Caco-2 (cell line): ENCODE data around the gene SYT1. TPM values are rescaled to one million over a fixed set of nuclear protein-coding genes. Genes with fewer than 3 reads are reported as not detected.

Source experiments
- BruUV-seq: library from RNA; stranded (reverse); fragments of 400-500 nt; replicated peaks from 2 replicates; lab custom pipeline; 2021; lab: Mats Ljungman, UMichigan
- CTCF ChIA-PET: fragments of 300-600 bp; sonication (Branson Sonifier 250); formaldehyde crosslinking; loops from one replicate; lab custom pipeline; 2022; ENCODE audit warnings: antibody characterized with exemption; lab: Charles Lee
- POLR2A ChIA-PET: fragments of 300-600 bp; sonication (Branson Sonifier 250); formaldehyde crosslinking; loops from one replicate; lab custom pipeline; 2022; ENCODE audit warnings: antibody characterized with exemption; lab: Charles Lee
- DNase-seq, 2 experiments: peaks; one replicate each; pipeline versions ENCODE4 v3.0.0 to v3.0.0-alpha.2; 2020 to 2022
- H3K27me3 ChIP-seq: replicated peaks from 2 replicates; pipeline ENCODE4 v1.6.0; 2011; ENCODE audit warnings: low read length; ENCODE audit not compliant: control insufficient read depth, insufficient read depth
- H3K36me3 ChIP-seq: 2 replicates; pipeline ENCODE4 v1.5.1; 2011; ENCODE audit warnings: low read length; ENCODE audit not compliant: control insufficient read depth, insufficient read depth
- H3K4me1 ChIP-seq: fragments of 250-450 bp; sonication (Bioruptor Pico); 2 replicates; pipeline ENCODE4 v1.5.1; 2020; ENCODE audit warnings: mild to moderate bottlenecking
- H3K4me3 ChIP-seq: 2 replicates; pipeline ENCODE4 v1.5.1; 2011; ENCODE audit warnings: low read depth, mild to moderate bottlenecking, control low read depth, low read length
- H3K9me3 ChIP-seq: fragments of 250-450 bp; sonication (Bioruptor Pico); 2 replicates; pipeline ENCODE4 v1.5.1; 2020; ENCODE audit warnings: mild to moderate bottlenecking, moderate library complexity
- H3K27ac Mint-ChIP-seq: one replicate; pipeline ENCODE4 v1.8.0; 2022; ENCODE audit warnings: mixed read lengths; ENCODE audit not compliant: unreplicated experiment
- H3K27me3 Mint-ChIP-seq: one replicate; pipeline ENCODE4 v1.8.0; 2022; ENCODE audit warnings: mixed read lengths; ENCODE audit not compliant: insufficient read depth, unreplicated experiment
- H3K36me3 Mint-ChIP-seq: one replicate; pipeline ENCODE4 v1.8.0; 2022; ENCODE audit warnings: mild to moderate bottlenecking, mixed read lengths; ENCODE audit not compliant: insufficient read depth, unreplicated experiment
- H3K4me1 Mint-ChIP-seq: one replicate; pipeline ENCODE4 v1.8.0; 2022; ENCODE audit warnings: low read depth, mixed read lengths; ENCODE audit not compliant: unreplicated experiment
- H3K4me3 Mint-ChIP-seq: one replicate; pipeline ENCODE4 v1.8.0; 2022; ENCODE audit warnings: mild to moderate bottlenecking, moderate library complexity, mixed read lengths; ENCODE audit not compliant: unreplicated experiment
- H3K9me3 Mint-ChIP-seq: one replicate; pipeline ENCODE4 v1.8.0; 2022; ENCODE audit warnings: mixed read lengths; ENCODE audit not compliant: unreplicated experiment
- CTCF ChIP-seq, 2 experiments: fragments of 200-600 bp in 1 of 2; IDR thresholded peaks; 1 replicate in 1 of 2; 2 replicates in 1 of 2; pipeline versions ENCODE4 v1.5.1 to v1.8.0; 2011 to 2022; ENCODE audit warnings: antibody characterized with exemption in 1 of 2, control low read depth in 1 of 2, inconsistent platforms in 1 of 2, low read depth in 1 of 2, low read length in 1 of 2, mild to moderate bottlenecking in 1 of 2, moderate library complexity in 1 of 2; ENCODE audit not compliant: insufficient read depth in 1 of 2, severe bottlenecking in 1 of 2, unreplicated experiment in 1 of 2
- intact Hi-C: fragments of 100-400 bp; cut with micrococcal nuclease; formaldehyde crosslinking; loops from one replicate; pipeline ENCODE4 v1.10.0; 2022; ENCODE audit not compliant: unreplicated experiment
- total RNA-seq: library from RNA; stranded (reverse); gene quantifications from 2 replicates; pipeline ENCODE4 v1.2.3, GENCODE V29; 2022

The SYT1 gene
- total RNA-seq, 1 experiment from 2014 or later = 0.39 TPM

- Mint-ChIP-seq H3K9me3 (peaks cover 13% of the 10 kb centered on the region), H3K27me3 (no peaks in the 10 kb centered on the region), H3K4me1 (no peaks in the 10 kb centered on the region), H3K4me3 (no peak overlapping the region), H3K36me3 (no peaks in the 10 kb centered on the region), H3K27ac (no peak overlapping the region)
- BruUV-seq = no TSS peak
- ChIA-PET POLR2A (no interaction called here), CTCF (no interaction called here)
- intact Hi-C loops = no loop called here
- no peaks in the 10 kb centered on the region for H3K27me3 ChIP-seq
- H3K9me3 ChIP-seq = no peaks in the 10 kb centered on the region
- TF ChIP-seq CTCF (IDR thresholded peaks at IDR 0.05; ENCODE audit: insufficient read depth in 1 of 2, low read depth in 1 of 2, low read length in 1 of 2, severe bottlenecking in 1 of 2, unreplicated experiment in 1 of 2) = no peak
- H3K4me3 ChIP-seq = no peak overlapping the region
- no peak for DNase-seq
- no peaks in the 10 kb centered on the region for H3K36me3 ChIP-seq
- no peaks in the 10 kb centered on the region for H3K4me1 ChIP-seq
Observed at GRCh38 chr12:79021021-79021420, 156.4 kb downstream of the SYT1 start.

GRCh38 chr12:79023261-79023660 is 158.7 kb downstream of the SYT1 start:
- intact Hi-C loops = no loop called here
- H3K4me3 Mint-ChIP-seq = no peak overlapping the region
- H3K4me1 Mint-ChIP-seq = no peaks in the 10 kb centered on the region
- CTCF ChIA-PET = no interaction called here
- Histone ChIP-seq H3K4me1 (no peaks in the 10 kb centered on the region), H3K36me3 (no peaks in the 10 kb centered on the region), H3K27me3 (no peaks in the 10 kb centered on the region), H3K4me3 (no peak overlapping the region), H3K9me3 (no peaks in the 10 kb centered on the region)
- H3K27me3 Mint-ChIP-seq = no peaks in the 10 kb centered on the region
- no peak for TF ChIP-seq CTCF (IDR thresholded peaks at IDR 0.05; ENCODE audit: insufficient read depth in 1 of 2, low read depth in 1 of 2, low read length in 1 of 2, severe bottlenecking in 1 of 2, unreplicated experiment in 1 of 2)
- POLR2A ChIA-PET = no interaction called here
- H3K36me3 Mint-ChIP-seq = no peaks in the 10 kb centered on the region
- BruUV-seq = no TSS peak
- no peak for DNase-seq
- H3K27ac Mint-ChIP-seq = no peak overlapping the region
- no peaks in the 10 kb centered on the region for H3K9me3 Mint-ChIP-seq

- Mint-ChIP-seq H3K27ac (no peak overlapping the region), H3K9me3 (no peaks in the 10 kb centered on the region), H3K27me3 (no peaks in the 10 kb centered on the region), H3K4me1 (no peaks in the 10 kb centered on the region), H3K36me3 (no peaks in the 10 kb centered on the region), H3K4me3 (no peak overlapping the region)
- Histone ChIP-seq H3K27me3 (no peaks in the 10 kb centered on the region), H3K4me3 (no peak overlapping the region), H3K36me3 (no peaks in the 10 kb centered on the region), H3K4me1 (no peaks in the 10 kb centered on the region), H3K9me3 (no peaks in the 10 kb centered on the region)
- DNase-seq = no peak
- no TSS peak for BruUV-seq
- ChIA-PET POLR2A (no interaction called here), CTCF (no interaction called here)
- TF ChIP-seq CTCF (IDR thresholded peaks at IDR 0.05; ENCODE audit: insufficient read depth in 1 of 2, low read depth in 1 of 2, low read length in 1 of 2, severe bottlenecking in 1 of 2, unreplicated experiment in 1 of 2) = no peak
- intact Hi-C loops = no loop called here
Observed at GRCh38 chr12:79023784-79024183, 159.2 kb downstream of the SYT1 start.
